ENCODE results near the gene NDUFS6. TPM values are rescaled to one million over a fixed set of nuclear protein-coding genes. Genes with fewer than 3 reads are reported as not detected.

The NDUFS6 gene
- 64.1 TPM for polyA plus RNA-seq (2013, experiment 1 of 2)
- polyA plus RNA-seq (2013, experiment 2 of 2), result 55.5 TPM

DNA sequence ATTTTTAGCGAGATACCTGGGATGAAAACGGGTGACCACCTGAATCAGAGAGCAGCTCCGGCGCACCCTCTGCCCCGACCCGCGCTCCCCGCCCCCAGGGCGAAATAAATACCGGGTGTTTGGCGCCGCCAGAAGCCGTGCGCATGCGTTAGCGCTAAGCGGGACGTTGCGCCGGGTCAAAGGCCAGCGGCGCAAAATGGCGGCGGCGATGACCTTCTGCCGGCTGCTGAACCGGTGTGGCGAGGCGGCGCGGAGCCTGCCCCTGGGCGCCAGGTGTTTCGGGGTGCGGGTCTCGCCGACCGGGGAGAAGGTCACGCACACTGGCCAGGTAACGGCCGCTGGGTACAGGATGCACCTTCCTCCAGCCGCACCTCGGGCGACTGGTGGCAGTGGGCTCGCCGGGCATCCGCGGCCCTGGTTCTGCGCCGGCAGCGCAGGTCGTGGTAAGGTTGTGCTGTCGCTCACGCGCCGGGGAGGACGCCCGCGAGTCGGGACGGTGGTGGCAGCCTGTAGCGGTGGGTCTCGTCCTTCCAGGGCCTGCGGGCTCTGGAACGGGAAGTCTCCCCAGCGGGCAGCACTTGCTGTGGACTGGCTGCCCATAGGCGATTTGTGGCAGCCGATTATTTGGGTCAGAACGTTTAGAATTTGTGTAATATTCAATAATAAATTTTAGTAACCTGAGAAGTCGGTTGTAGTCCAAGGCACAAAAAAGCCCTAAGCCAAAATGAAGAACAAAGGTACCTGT is at the start of gene NDUFS6:
TSS of gene NDUFS6 (plus strand) at position 186 of the 745 bp plus-strand sequence. CDS start at position 197, 11 bp downstream.
- WGBS, 2 experiments (ENCODE audit: insufficient coverage in 2 of 2), result 0 to 1% methylated on average over 59 to 62 of the region's 69 CpGs
- Histone ChIP-seq H3K36me3 (ENCODE audit: control insufficient read depth, insufficient read depth, low read length) (peaks cover 64% of the 10 kb centered on the region), H3K9me3 (ENCODE audit: control insufficient read depth, low read length) (no peaks in the 10 kb centered on the region), H3K4me3 (ENCODE audit: extremely low read depth, insufficient read depth, low read length, poor library complexity, severe bottlenecking) (peak within 1 kb of the TSS; percentile 65), H3K4me1 (ENCODE audit: control insufficient read depth, insufficient read depth, low read length, poor library complexity, severe bottlenecking) (peaks cover 6% of the 10 kb centered on the region), H3K27ac (ENCODE audit: low read depth, low read length, severe bottlenecking) (peak within 1 kb of the TSS; percentile 87)

DNA sequence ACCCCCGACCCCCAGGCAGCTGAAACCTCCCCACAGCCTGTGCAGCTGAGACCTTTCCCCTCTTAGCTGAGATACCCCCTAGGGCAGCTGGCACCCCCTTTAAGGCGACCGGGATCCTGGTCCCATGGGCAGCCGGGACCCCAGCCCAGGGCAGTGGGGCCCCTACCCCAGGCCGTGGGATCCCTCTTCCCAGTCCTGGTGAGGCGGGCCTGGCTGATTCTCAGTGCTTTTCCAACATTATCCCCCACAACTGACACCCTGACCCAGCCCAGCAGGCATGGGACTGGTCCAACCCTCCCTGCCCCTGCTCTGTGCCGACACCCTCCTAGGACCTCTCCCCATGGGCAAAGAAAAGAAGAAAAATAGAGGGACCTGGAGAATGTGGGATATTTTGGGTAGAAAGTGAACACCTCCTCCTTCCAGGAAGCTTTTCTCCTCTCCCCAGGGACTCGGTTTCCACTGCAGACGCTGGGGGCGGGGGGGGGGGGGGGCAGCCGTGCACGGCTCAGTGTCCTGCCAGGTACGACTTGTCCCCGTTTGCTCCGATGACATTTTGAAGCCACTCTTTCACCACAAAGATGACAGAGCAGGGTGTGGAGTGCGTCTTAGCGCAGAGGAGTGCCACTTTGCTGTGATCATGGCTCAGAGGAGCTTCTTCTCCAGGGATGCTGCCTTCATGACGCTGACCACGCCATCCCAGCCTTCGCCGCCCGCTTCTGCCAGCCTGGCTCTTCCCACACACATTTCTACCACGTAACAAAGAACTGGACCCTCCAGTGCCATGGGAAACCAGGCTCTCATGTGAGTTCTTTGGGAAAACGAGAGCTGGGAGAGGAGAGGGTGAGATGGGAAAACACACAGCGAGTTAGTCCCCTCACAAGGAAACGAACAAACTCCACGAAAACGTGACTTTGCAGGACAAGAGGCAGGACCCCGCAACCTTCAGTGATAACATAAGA is 49.1 kb upstream of the NDUFS6 start:
- no peaks in the 10 kb centered on the region for H3K4me1 ChIP-seq (ENCODE audit: control insufficient read depth, insufficient read depth, low read length, poor library complexity, severe bottlenecking)
- no peaks in the 10 kb centered on the region for H3K9me3 ChIP-seq (ENCODE audit: control insufficient read depth, low read length)
- WGBS, 2 experiments (ENCODE audit: insufficient coverage in 2 of 2), result 90 to 94% methylated on average over 15 to 19 of the region's 29 CpGs
- H3K36me3 ChIP-seq (ENCODE audit: control insufficient read depth, insufficient read depth, low read length), result no peaks in the 10 kb centered on the region
- H3K4me3 ChIP-seq (ENCODE audit: extremely low read depth, insufficient read depth, low read length, poor library complexity, severe bottlenecking), result no peak overlapping the region
- no peak overlapping the region for H3K27ac ChIP-seq (ENCODE audit: low read depth, low read length, severe bottlenecking)

DNA sequence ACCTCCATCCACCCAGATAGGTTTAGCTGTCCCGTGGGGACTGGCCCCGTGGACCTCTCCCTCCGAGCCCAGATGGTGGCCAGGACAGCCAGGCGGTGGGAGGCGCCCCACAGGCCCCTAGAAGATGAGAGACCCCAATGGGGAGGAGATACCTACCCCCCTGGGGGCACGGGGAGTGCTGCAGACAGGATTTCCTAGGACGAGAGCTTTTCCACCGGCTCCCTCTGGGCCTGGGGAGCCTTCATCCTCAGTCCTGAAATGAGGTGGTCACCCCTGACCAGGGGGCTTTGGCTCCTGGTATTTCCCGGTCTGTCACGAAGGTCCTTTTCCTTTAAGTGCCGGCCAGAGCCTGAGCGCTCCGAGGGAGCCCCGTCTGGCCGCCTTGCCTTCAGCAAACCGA is 48.3 kb upstream of the NDUFS6 start:
- Histone ChIP-seq H3K4me1 (ENCODE audit: control insufficient read depth, insufficient read depth, low read length, poor library complexity, severe bottlenecking) (no peaks in the 10 kb centered on the region), H3K27ac (ENCODE audit: low read depth, low read length, severe bottlenecking) (no peak overlapping the region), H3K4me3 (ENCODE audit: extremely low read depth, insufficient read depth, low read length, poor library complexity, severe bottlenecking) (no peak overlapping the region), H3K36me3 (ENCODE audit: control insufficient read depth, insufficient read depth, low read length) (no peaks in the 10 kb centered on the region), H3K9me3 (ENCODE audit: control insufficient read depth, low read length) (no peaks in the 10 kb centered on the region)
- 90 to 93% methylated on average over 13 to 16 of the region's 16 CpGs for WGBS, 2 experiments (ENCODE audit: insufficient coverage in 2 of 2)

DNA sequence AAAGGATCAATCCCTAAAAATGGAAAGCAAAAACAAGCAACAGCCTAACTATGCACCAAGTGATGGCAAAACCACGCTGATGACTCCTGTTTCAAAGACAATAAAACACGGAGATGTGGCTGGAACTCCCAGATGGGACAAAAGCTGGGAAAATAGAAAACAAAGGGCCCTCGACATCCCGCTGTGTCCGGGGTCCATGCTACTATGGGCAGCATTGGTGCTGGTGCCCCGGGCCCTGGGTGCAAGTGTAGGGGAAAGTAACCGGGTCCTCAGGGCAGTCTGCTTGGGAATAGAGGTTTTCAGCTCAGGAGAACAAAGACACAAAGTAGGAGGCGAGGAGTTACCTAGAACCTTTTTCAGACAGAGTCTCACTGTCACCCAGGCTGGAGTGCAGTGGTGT is 47.7 kb upstream of the NDUFS6 start:
- H3K27ac ChIP-seq (ENCODE audit: low read depth, low read length, severe bottlenecking), result no peak overlapping the region
- 85 to 86% methylated on average over 7 to 8 of the region's 8 CpGs for WGBS, 2 experiments (ENCODE audit: insufficient coverage in 2 of 2)
- peaks cover 5% of the 10 kb centered on the region for H3K9me3 ChIP-seq (ENCODE audit: control insufficient read depth, low read length)
- H3K4me1 ChIP-seq (ENCODE audit: control insufficient read depth, insufficient read depth, low read length, poor library complexity, severe bottlenecking), result no peaks in the 10 kb centered on the region
- H3K36me3 ChIP-seq (ENCODE audit: control insufficient read depth, insufficient read depth, low read length), result no peaks in the 10 kb centered on the region
- H3K4me3 ChIP-seq (ENCODE audit: extremely low read depth, insufficient read depth, low read length, poor library complexity, severe bottlenecking), result no peak overlapping the region

DNA sequence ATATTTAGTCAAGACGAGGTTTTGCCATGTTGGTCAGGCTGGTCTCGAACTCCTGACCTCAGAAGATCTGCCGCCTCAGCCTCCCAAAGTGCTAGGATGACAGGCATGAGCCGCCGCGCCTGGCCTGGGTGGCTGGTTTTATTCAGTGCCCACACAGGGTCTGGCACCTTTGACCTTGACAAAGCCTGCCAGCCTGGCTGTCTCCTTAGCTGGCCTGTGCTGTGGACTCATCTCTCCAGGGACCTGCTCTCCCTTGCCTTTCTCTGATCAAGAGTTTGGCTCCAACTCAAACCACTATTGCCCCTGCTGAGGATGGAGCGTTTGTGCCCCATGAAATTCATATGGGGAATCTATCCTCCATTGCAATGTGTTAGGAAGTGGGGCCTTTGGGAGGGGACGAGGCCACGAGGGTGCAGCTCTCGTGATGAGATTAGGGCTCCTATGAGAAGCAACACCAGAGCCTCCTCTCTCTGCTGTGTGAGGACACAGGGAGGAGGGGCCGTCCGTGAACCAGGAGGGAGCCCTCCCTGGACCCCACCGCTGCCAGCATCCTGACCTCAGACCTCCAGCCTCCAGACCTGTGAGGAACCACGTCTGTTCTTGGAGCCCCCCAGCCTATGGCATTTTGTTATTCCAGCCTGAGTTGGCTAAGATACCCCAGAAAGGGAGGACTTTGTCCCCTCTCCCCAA is 46.5 kb upstream of the NDUFS6 start:
- WGBS, 2 experiments (ENCODE audit: insufficient coverage in 2 of 2), result 89 to 91% methylated on average over 11 to 13 of the region's 14 CpGs
- Histone ChIP-seq H3K27ac (ENCODE audit: low read depth, low read length, severe bottlenecking) (no peak overlapping the region), H3K4me1 (ENCODE audit: control insufficient read depth, insufficient read depth, low read length, poor library complexity, severe bottlenecking) (no peaks in the 10 kb centered on the region), H3K36me3 (ENCODE audit: control insufficient read depth, insufficient read depth, low read length) (no peaks in the 10 kb centered on the region), H3K4me3 (ENCODE audit: extremely low read depth, insufficient read depth, low read length, poor library complexity, severe bottlenecking) (no peak overlapping the region), H3K9me3 (ENCODE audit: control insufficient read depth, low read length) (peaks cover 9% of the 10 kb centered on the region)

DNA sequence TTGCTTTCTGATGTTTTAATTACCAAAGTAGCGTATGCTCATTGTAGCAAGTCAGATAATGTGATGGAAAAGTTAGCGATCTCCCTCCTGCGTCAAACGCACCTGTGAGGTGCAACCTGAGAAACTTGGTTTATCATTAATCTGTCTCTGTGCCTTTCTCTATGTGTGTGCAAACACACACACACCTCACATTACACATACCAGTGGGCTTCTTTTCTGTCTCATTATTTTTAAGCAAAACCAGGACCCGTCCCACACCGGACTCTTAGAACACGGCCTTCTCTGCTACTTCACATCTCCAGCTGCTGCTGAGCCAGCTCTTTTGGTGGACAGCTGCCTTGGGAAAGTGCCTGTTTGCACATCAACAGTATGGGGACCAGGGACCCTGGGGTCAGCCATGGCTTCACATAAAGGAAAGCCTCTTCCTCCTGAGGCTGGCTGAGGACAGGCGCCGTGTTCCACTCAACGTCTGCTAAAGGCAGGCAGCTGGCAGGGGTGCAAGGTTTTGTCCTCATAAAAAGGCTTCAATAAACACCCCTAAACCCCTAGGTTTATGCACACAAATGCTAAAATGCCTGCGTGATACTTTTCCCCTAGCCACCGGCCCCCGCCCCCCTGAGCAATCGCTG is 45.8 kb upstream of the NDUFS6 start:
- no peaks in the 10 kb centered on the region for H3K36me3 ChIP-seq (ENCODE audit: control insufficient read depth, insufficient read depth, low read length)
- H3K4me1 ChIP-seq (ENCODE audit: control insufficient read depth, insufficient read depth, low read length, poor library complexity, severe bottlenecking), result no peaks in the 10 kb centered on the region
- no peak overlapping the region for H3K27ac ChIP-seq (ENCODE audit: low read depth, low read length, severe bottlenecking)
- 84 to 87% methylated on average over 14 of the region's 14 CpGs for WGBS, 2 experiments (ENCODE audit: insufficient coverage in 2 of 2)
- H3K4me3 ChIP-seq (ENCODE audit: extremely low read depth, insufficient read depth, low read length, poor library complexity, severe bottlenecking), result no peak overlapping the region
- H3K9me3 ChIP-seq (ENCODE audit: control insufficient read depth, low read length), result peaks cover 9% of the 10 kb centered on the region

DNA sequence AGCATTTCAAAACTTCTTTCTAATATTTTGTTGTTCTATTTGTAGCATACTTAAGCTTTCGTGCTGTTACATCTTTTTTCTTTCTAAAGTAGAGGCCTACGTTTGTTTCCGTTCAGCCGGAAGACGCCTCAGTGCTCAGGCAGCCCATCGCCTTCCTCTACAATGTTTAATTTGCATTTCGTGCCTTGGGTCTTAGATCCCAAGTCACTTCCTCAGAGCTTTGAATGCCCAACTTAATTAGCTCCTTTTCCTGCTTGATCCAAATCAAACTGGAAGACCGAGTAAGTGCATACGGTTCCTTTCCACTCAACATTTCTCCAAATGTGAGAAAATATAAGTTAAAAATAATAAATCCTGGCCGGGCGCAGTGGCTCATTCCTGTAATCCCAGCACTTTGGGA is 44.7 kb upstream of the NDUFS6 start:
- Histone ChIP-seq H3K36me3 (ENCODE audit: control insufficient read depth, insufficient read depth, low read length) (no peaks in the 10 kb centered on the region), H3K4me3 (ENCODE audit: extremely low read depth, insufficient read depth, low read length, poor library complexity, severe bottlenecking) (no peak overlapping the region), H3K27ac (ENCODE audit: low read depth, low read length, severe bottlenecking) (no peak overlapping the region), H3K4me1 (ENCODE audit: control insufficient read depth, insufficient read depth, low read length, poor library complexity, severe bottlenecking) (no peaks in the 10 kb centered on the region), H3K9me3 (ENCODE audit: control insufficient read depth, low read length) (peaks cover 9% of the 10 kb centered on the region)
- WGBS, 2 experiments (ENCODE audit: insufficient coverage in 2 of 2), result 60 to 83% methylated on average over 9 to 11 of the region's 11 CpGs

DNA sequence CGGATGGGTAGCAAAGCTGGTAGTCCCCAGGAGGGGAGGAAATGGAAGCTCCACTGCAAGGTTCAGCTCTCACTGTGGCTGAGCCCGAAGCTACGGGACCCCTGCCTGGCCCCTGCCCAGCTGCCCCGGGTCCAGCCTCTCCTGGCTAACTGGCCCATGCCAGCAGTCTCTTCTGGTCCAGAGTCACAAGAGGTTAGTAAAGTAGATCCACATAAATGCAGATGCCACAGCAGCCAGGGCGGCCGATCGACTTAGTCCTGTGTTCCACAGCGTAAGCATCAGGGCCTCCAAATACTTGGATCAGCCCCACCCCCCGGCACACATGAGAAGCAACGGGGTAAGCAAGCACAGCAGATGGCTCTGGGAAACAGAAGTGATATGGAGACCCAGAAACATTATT is 43.7 kb upstream of the NDUFS6 start:
- peaks cover 9% of the 10 kb centered on the region for H3K9me3 ChIP-seq (ENCODE audit: control insufficient read depth, low read length)
- no peak overlapping the region for H3K27ac ChIP-seq (ENCODE audit: low read depth, low read length, severe bottlenecking)
- no peaks in the 10 kb centered on the region for H3K4me1 ChIP-seq (ENCODE audit: control insufficient read depth, insufficient read depth, low read length, poor library complexity, severe bottlenecking)
- H3K4me3 ChIP-seq (ENCODE audit: extremely low read depth, insufficient read depth, low read length, poor library complexity, severe bottlenecking), result no peak overlapping the region
- WGBS, 2 experiments (ENCODE audit: insufficient coverage in 2 of 2), result 88 to 93% methylated on average over 9 to 10 of the region's 10 CpGs
- H3K36me3 ChIP-seq (ENCODE audit: control insufficient read depth, insufficient read depth, low read length), result no peaks in the 10 kb centered on the region

DNA sequence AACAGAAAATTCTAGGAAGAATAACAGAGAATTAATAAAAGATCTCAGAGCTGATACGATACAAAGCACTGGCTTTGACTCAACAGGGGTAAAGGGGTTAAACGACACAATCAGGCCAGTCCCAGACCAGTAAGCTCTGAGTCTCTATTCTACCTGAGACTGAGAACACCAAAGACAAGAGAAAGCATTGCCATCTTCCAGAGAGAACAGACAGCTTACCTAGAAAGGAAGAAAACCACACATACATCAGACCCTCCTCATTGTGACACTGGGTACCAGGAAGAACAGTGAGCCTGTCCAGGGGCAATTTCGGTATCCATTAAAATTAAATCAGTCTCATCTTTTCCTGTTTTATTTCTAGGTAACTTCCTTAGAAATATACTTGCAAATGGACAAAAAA is 42.6 kb upstream of the NDUFS6 start:
- Histone ChIP-seq H3K9me3 (ENCODE audit: control insufficient read depth, low read length) (peaks cover 9% of the 10 kb centered on the region), H3K36me3 (ENCODE audit: control insufficient read depth, insufficient read depth, low read length) (no peaks in the 10 kb centered on the region), H3K4me1 (ENCODE audit: control insufficient read depth, insufficient read depth, low read length, poor library complexity, severe bottlenecking) (no peaks in the 10 kb centered on the region), H3K27ac (ENCODE audit: low read depth, low read length, severe bottlenecking) (no peak overlapping the region), H3K4me3 (ENCODE audit: extremely low read depth, insufficient read depth, low read length, poor library complexity, severe bottlenecking) (no peak overlapping the region)
- 89% methylated on average over 1 to 2 of the region's 3 CpGs for WGBS, 2 experiments (ENCODE audit: insufficient coverage in 2 of 2)

DNA sequence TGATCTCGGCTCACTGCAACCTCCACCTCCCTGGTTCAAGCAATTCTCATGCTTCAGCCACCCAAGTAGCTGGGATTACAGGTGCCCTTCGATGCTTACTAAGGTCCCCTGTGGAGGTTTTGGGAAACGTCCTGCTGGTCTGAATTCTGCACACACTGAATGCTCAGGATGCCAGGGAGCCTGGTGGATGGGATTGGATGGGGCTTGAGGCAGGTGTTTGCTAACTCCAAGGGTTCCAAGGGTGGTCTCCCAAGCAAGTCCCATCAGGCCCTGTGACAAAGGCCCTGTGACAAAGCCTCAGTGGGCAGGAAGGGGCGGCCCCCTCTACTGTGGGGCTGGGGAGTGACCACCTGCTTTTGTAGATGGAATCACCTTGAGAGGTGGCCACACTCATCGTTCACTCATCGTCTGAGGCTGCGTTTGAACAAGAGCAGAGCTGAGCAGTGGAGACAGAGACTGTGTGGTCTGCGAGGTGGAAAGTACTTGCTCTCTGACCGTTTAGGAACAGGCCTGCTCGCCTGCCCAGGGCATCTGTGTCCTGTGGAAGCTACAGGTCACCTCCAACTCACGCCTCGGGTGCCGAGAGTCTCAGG is 41.7 kb upstream of the NDUFS6 start:
- Histone ChIP-seq H3K9me3 (ENCODE audit: control insufficient read depth, low read length) (peaks cover 9% of the 10 kb centered on the region), H3K36me3 (ENCODE audit: control insufficient read depth, insufficient read depth, low read length) (no peaks in the 10 kb centered on the region), H3K27ac (ENCODE audit: low read depth, low read length, severe bottlenecking) (no peak overlapping the region), H3K4me1 (ENCODE audit: control insufficient read depth, insufficient read depth, low read length, poor library complexity, severe bottlenecking) (no peaks in the 10 kb centered on the region), H3K4me3 (ENCODE audit: extremely low read depth, insufficient read depth, low read length, poor library complexity, severe bottlenecking) (no peak overlapping the region)
- WGBS, 2 experiments (ENCODE audit: insufficient coverage in 2 of 2), result 87 to 92% methylated on average over 8 to 9 of the region's 13 CpGs
